Heart left ventricle (tissue), 16 donors: ENCODE data around the gene ENSA. TPM values are rescaled to one million over a fixed set of nuclear protein-coding genes. Genes with fewer than 3 reads are reported as not detected.
"Not testable (repeated sequence)": the region's sequence is repeated elsewhere in the genome, so short reads cannot be mapped to it uniquely, and the experiment has no call there.

Experiments
- ATAC-seq, 4 donors: fragments of 200-7000 bp; cut with Tn5 transposase; one replicate each; pipeline ENCODE4 v1.9.1; 2020 to 2022; ENCODE audit warnings: moderate library complexity in 4 of 4, mild to moderate bottlenecking in 3 of 4, moderate number of reproducible peaks in 1 of 4
- DNase-seq, 5 donors: peaks; one replicate each; pipeline ENCODE4 v3.0.0-alpha.2; 2020
- H3K27ac ChIP-seq, 12 donors: fragments of 200-600 bp; sonication (generic) in 4 of 12; one replicate each; pipeline versions ENCODE4 v1.5.0 to v1.8.0; 2016 to 2022; ENCODE audit warnings: mild to moderate bottlenecking in 2 of 12
- H3K27me3 ChIP-seq, 9 donors: fragments of 200-600 bp; sonication (generic) in 2 of 9; one replicate each; pipeline versions ENCODE4 v1.5.1 to v1.8.0; 2016 to 2022; ENCODE audit warnings: mild to moderate bottlenecking in 3 of 9
- H3K36me3 ChIP-seq, 9 donors: fragments of 200-600 bp; sonication (generic) in 2 of 9; one replicate each; pipeline versions ENCODE4 v1.5.0 to v1.8.0; 2018 to 2022; ENCODE audit warnings: mild to moderate bottlenecking in 2 of 9
- H3K4me1 ChIP-seq, 12 donors: fragments of 200-600 bp; sonication (generic) in 4 of 12; one replicate each; pipeline versions ENCODE4 v1.5.0 to v1.8.0; 2016 to 2022; ENCODE audit warnings: mild to moderate bottlenecking in 3 of 12
- H3K4me3 ChIP-seq, 12 donors: fragments of 200-600 bp; sonication (generic) in 4 of 12; one replicate each; pipeline versions ENCODE4 v1.5.0 to v1.8.0; 2017 to 2022; ENCODE audit warnings: mild to moderate bottlenecking in 9 of 12, moderate library complexity in 4 of 12
- H3K9me3 ChIP-seq, 12 donors: fragments of 200-600 bp; sonication (generic) in 4 of 12; one replicate each; pipeline versions ENCODE4 v1.5.0 to v1.8.0; 2016 to 2022; ENCODE audit warnings: mild to moderate bottlenecking in 1 of 12
- CTCF ChIP-seq, 12 donors: fragments of 200-600 bp; sonication (generic) in 4 of 12; IDR thresholded peaks; one replicate each; pipeline versions ENCODE4 v1.5.0 to v1.8.0; 2018 to 2022; ENCODE audit warnings: antibody characterized with exemption in 12 of 12, mild to moderate bottlenecking in 5 of 12
- POLR2A ChIP-seq, 2 donors: fragments of 450-650 bp; IDR thresholded peaks; one replicate each; pipeline ENCODE4 v1.6.1; 2017; ENCODE audit warnings: antibody characterized with exemption in 2 of 2, mild to moderate bottlenecking in 2 of 2, moderate library complexity in 2 of 2
- WGBS, 4 donors: extraction: QIAGEN DNeasy Blood & Tissue Kit in 2 of 4; methylation state at CpG; one replicate each; pipeline versions ENCODE4 v1.1.5 to v1.1.7; 2013 to 2018; 5-methylcytosine and 5-hydroxymethylcytosine counted together
- intact Hi-C, 10 donors: fragments of 100-400 bp; cut with DNase I; formaldehyde crosslinking; loops; one replicate each; pipeline versions ENCODE4 v1.11.1 to v1.14.2; 2022
- polyA plus RNA-seq, 2 donors: library from polyadenylated mRNA; stranded (reverse); fragments of 200-250 nt; gene quantifications; one replicate each; pipeline ENCODE4 v1.2.3, GENCODE V29; 2013
- total RNA-seq, 9 donors: library from RNA; depleted of rRNA in 2 of 9; stranded (reverse); fragments of >200 nt in 2 of 9; fragmentation: NEBNext Ultra II Directional in 3 of 9; extraction: Animal tissue kit (Norgen Biotek cat#: 25700) in 3 of 9; gene quantifications; one replicate each; pipeline versions ENCODE4 v1.1.0 to v1.2.4, GENCODE V29; 2016 to 2023
- donor health status: ischemic (EF 13 %, LVEDD 7.1; RV severe dilation, severe dysfunction).
- donor health status: healthy with polysubstance abuse.
- donor health status: DM: no; HTN: yes; CAD: no.
- donor health status: DM: no; HTN: no; CAD: no.
- donor health status: ischemic (EF 25% LVEDD 6.9; RV normal size, moderate dysfunction).
- donor health status: ischemic (EF 25% LVEDD 5.7; RV mildly dilated, moderate dysfunction).
- donor health status: healthy.
- donor health status: DM: yes; HTN: yes; CAD: no.
- donor health status: ischemic (EF 35%, LVEDD 5.7; RV mildly dilated, moderate dysfunction).
- donor health status: nonischemic (EF 11% LVEDD 7.7; RV severe dilation, severe dysfunction).
- donor health status: DM: yes; HTN: yes; CAD: no.
- donor health status: PGD.
- donor health status: ischemic (EF 29% LVEDD 5.4; RV normal size, mild dysfunction).
- donor health status: nonischemic (EF 23%, LVEDD 6.1; RV moderate dilation, normal function).

Gene ENSA
- total and polyA plus RNA-seq, 11 donors = 74.6 to 186 (median 123) TPM

DNA sequence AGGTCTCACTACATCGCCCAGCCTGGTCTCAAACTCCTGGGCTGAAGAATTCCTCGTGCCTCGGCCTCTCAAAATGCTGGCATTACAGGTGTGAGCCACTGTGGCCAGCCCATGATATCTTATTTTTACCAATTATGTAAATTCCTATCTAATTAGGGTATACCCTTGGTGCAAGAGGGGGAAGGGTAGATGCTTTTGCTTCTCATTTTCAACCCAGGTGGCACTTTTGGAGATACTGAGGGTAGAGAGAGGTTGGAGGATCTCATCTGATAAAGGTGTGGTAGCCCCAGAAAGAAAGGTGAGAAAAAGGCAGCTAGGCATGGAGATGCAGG is 17.4 kb downstream of the ENSA start:
- Histone ChIP-seq H3K36me3 (peaks cover 0 to 15% (median 12%) of the 10 kb centered on the region in 9 donors), H3K4me1 (peaks cover 10 to 81% (median 46%) of the 10 kb centered on the region in 12 donors), H3K4me3 (peak overlapping the region in 1 of 12 donors; percentile 33), H3K27me3 (no peaks in the 10 kb centered on the region), H3K27ac (peak overlapping the region; percentile 69 to 99 (median 85)), H3K9me3 (no peaks in the 10 kb centered on the region)
- intact Hi-C loops = loop anchor here in 3 of 10 donors (2.0 kb wide), 1 partner anchor 33 kb away; the partner anchor contains the start of gene MCL1 (in 3 of the 3)
- TF ChIP-seq POLR2A (IDR thresholded peaks at IDR 0.05) = no peak
- TF ChIP-seq CTCF (IDR thresholded peaks at IDR 0.05) = no peak
- ATAC-seq (no peak), DNase-seq (no peak)
- 96 to 99% (median 97%) methylated on average over 3 of the region's 3 CpGs for WGBS, 4 donors

- TF ChIP-seq POLR2A (IDR thresholded peaks at IDR 0.05) = no peak
- no peak for TF ChIP-seq CTCF (IDR thresholded peaks at IDR 0.05)
- no peaks in the 10 kb centered on the region for H3K9me3 ChIP-seq
- intact Hi-C loops = no loop called here
- no peak for DNase-seq
- no peak overlapping the region for H3K4me3 ChIP-seq
- peaks cover 10 to 67% (median 46%) of the 10 kb centered on the region in 12 donors for H3K4me1 ChIP-seq
- H3K36me3 ChIP-seq = peaks cover 0 to 6% (median 0%) of the 10 kb centered on the region in 9 donors
- no peak for ATAC-seq
- 96 to 100% (median 98%) methylated on average over 4 of the region's 4 CpGs for WGBS, 4 donors
- no peaks in the 10 kb centered on the region for H3K27me3 ChIP-seq
- H3K27ac ChIP-seq = peak overlapping the region; percentile 54 to 99 (median 82)
Measured at GRCh38 chr1:150610576-150610975, 18.8 kb downstream of the ENSA start.

DNA sequence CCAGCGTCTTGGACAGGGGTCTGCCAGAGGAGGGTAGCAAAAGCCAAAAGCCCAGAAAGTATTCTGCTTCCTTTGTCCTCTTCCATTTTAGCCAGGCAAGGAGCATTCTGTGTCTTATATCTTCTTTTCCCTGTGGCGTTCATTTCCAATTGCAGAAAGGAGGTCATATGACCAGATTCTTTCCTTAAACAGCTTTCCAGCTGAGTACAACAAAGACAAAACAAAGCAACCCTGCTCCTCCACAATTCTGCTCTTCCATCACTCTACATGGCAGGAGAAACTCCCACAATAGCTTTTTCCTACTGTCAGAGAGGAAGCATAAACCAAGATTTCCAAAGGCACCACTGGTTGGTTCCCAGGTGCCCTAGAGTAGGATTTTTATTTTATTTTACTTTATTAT is 19.7 kb downstream of the ENSA start:
- H3K4me3 ChIP-seq = no peak overlapping the region
- H3K27ac ChIP-seq = peak overlapping the region; percentile 1 to 99 (median 82)
- no peak for DNase-seq
- H3K27me3 ChIP-seq = no peaks in the 10 kb centered on the region
- intact Hi-C loops = no loop called here
- ATAC-seq = no peak
- no peak for TF ChIP-seq CTCF (IDR thresholded peaks at IDR 0.05)
- TF ChIP-seq POLR2A (IDR thresholded peaks at IDR 0.05) = no peak
- 20 to 28% (median 23%) methylated on average over 2 of the region's 2 CpGs for WGBS, 4 donors
- peaks cover 0 to 6% (median 0%) of the 10 kb centered on the region in 9 donors for H3K36me3 ChIP-seq
- peaks cover 10 to 66% (median 48%) of the 10 kb centered on the region in 12 donors for H3K4me1 ChIP-seq
- H3K9me3 ChIP-seq = no peaks in the 10 kb centered on the region

DNA sequence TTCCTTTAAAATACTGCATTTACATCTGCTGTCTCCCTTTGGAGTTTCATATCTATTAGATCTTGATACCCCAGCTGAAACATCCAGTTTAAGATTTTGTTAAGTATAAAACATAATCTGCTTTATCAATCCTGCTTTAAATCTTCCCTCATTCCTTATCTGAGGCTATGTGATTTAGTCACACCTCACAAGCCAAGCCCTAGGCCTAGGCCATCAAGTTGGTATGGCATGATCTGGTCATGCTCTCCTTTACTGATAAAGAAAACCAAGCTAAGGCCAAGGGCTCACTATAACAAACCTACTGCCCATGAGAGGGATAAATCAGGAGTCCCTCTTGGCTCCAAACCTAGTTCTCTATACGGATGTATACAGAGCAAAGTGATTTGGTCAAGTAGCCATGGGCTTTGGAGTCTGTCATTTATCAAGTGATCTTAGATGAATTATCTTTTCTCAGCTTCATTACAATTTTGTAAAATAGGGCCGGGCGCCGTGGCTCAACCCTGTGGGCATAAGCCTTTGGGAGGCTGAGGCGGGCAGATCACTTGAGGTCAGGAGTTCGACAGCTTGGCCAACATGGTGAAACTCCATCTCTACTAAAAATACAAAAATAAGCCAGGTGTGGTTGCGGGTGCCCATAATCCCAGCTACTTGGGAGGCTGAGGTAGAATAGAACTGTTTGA is 22.8 kb downstream of the ENSA start:
- WGBS, 4 donors = 96 to 98% (median 98%) methylated on average over 7 of the region's 7 CpGs
- ATAC-seq = no peak
- H3K36me3 ChIP-seq = peaks cover 0 to 3% (median 0%) of the 10 kb centered on the region in 9 donors
- H3K9me3 ChIP-seq = no peaks in the 10 kb centered on the region
- TF ChIP-seq CTCF (IDR thresholded peaks at IDR 0.05) (no peak), POLR2A (IDR thresholded peaks at IDR 0.05) (no peak)
- H3K4me3 ChIP-seq = no peak overlapping the region
- peaks cover 5 to 46% (median 29%) of the 10 kb centered on the region in 12 donors for H3K4me1 ChIP-seq
- H3K27me3 ChIP-seq = no peaks in the 10 kb centered on the region
- no peak for DNase-seq
- H3K27ac ChIP-seq = peak overlapping the region in 1 of 12 donors; percentile 5
- intact Hi-C loops = no loop called here

- intact Hi-C loops = loop anchor here in 1 of 10 donors (2.0 kb wide), 1 partner anchor 25 kb away; no protein-coding TSS in a partner anchor
- DNase-seq, H3K36me3 ChIP-seq, H3K27me3 ChIP-seq, H3K9me3 ChIP-seq, H3K4me3 ChIP-seq, ATAC-seq: not testable (repeated sequence)
- Histone ChIP-seq H3K4me1 (peaks cover 3 to 34% (median 20%) of the 10 kb centered on the region in 12 donors), H3K27ac (peak overlapping the region in 5 of 12 donors; percentile 76 to 90 (median 81))
- WGBS, 4 donors = 96 to 100% (median 97%) methylated on average over 3 of the region's 3 CpGs
Measured at GRCh38 chr1:150605451-150605731, 24.0 kb downstream of the ENSA start.
